ENCODE data around the gene FOXRED2. TPM values are rescaled to one million over a fixed set of nuclear protein-coding genes. Genes with fewer than 3 reads are reported as not detected.
A peak's percentile ranks its signal among the peaks of the same experiment; 100 is the strongest.

The FOXRED2 gene
- total and polyA plus RNA-seq, 2 of the 8 experiments (the other 6 are each of a cell fraction or from before 2014, with no cell fraction given), result 11.5 to 27.8 TPM

DNA sequence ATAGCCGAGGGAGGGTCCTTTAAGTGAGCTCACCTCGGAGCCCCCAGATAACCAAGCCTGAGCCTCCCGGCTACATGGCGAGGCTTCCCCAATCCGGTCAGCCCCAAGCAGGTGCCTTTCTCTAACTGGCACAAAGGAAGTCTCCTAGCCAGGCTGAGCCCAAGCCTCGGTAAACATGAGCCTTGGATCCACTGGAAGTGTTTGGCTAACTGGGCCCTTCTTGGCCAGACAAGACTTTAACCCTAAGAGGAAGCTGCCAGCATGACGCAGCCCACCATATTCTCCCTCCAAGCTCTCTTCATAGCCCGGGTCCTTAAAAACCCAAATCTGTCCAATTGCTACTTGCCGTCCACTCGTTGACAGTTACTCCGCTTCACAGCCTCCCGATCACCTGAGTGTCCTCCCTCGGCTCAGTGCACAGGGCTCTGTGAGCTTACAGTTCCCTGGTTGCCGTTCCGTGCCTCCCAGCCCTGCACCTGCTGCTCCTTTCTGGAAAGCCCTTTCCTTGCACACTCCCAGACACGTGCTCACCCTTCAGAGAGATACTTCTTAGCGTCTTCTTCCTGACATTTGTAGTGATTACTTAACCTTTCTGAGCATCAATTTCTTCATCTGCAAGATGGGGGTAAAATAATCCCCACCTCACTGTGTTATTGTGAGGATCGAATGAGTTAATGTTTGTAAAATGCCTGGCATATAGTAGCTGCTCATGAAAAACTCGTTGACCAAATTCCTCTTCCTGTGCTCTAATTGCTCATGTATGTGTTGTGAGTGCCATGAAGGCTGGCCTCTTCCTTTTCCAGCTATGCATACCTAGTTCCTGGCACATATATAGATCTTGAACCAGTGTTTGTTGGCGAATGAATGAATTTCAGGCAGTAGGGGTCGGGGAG is 51.0 kb downstream of the FOXRED2 start:
- peak overlapping the region; percentile 94 for H4K8ac ChIP-seq (ENCODE audit: extremely low read depth, insufficient read depth, low read length)
- no peak overlapping the region for H2BK120ac ChIP-seq (replicated peaks; ENCODE audit: low read depth, low read length)
- H3K9ac ChIP-seq (replicated peaks in 1 of 4; ENCODE audit: extremely low read depth in 1 of 4, low read depth in 3 of 4, low read length in 3 of 4), result peak overlapping the region in 3 of 4 experiments; percentile 26 to 60 (median 40); a peak in 5 of 7 replicates
- H3K4me3 ChIP-seq (ENCODE audit: extremely low read depth in 1 of 4, insufficient read depth in 2 of 4, low read depth in 3 of 4, low read length in 4 of 4), result peak overlapping the region; percentile 6 to 67 (median 46); a peak in 6 of 8 replicates
- 79% methylated on average over 21 of the region's 21 CpGs; no CpG with 5 or more reads in 1 of the 2 experiments for WGBS, 2 experiments (ENCODE audit: extremely low coverage in 1 of 2, insufficient coverage in 1 of 2, insufficient read length in 1 of 2, insufficient replicate concordance in 2 of 2, low coverage in 1 of 2, low lambda C conversion rate in 2 of 2, missing lambda C conversion rate in 1 of 2)
- peaks cover 2% of the 10 kb centered on the region; the same call in 1 of the 2 replicates for H3K23me2 ChIP-seq (ENCODE audit: low read depth, low read length)
- TF ChIP-seq TAF7 (optimal IDR thresholded peaks at IDR 0.05; ENCODE audit: borderline replicate concordance, low read depth, low read length) (peak; percentile 21), POLR2AphosphoS5 (IDR thresholded peaks at IDR 0.05; ENCODE audit: low read depth, low read length) (0 out of 2 replicates have a peak, but pooled peaks have one; percentile 32), POLR2A (IDR thresholded peaks at IDR 0.05; ENCODE audit: control extremely low read depth in 1 of 2, low read depth in 2 of 2, low read length in 2 of 2) (no peak)
- H3K36me3 ChIP-seq (ENCODE audit: control insufficient read depth in 2 of 4, insufficient read depth in 4 of 4, low read length in 3 of 4), result no peaks in the 10 kb centered on the region; a peak in 1 of 8 replicates
- H4K20me1 ChIP-seq (replicated peaks in 1 of 2; ENCODE audit: control insufficient read depth in 1 of 2, insufficient read depth in 2 of 2, low read length in 2 of 2), result no peaks in the 10 kb centered on the region
- ChIA-PET CTCF (ENCODE audit: partially characterized antibody) (interaction anchor here (0.6 to 1.8 kb wide), 15 partner anchors 10 to 154 kb away, joined by 3 to 7 read pairs (median 3); no protein-coding TSS in a partner anchor), POLR2A (ENCODE audit: partially characterized antibody) (interaction anchor here (0.9 to 6.6 kb wide), 17 partner anchors 8 to 175 kb away, joined by 3 to 32 read pairs (median 6); partner anchors contain the start of genes MYH9 and TXN2)
- peaks cover 7 to 27% (median 12%) of the 10 kb centered on the region in 4 experiments for H3K4me1 ChIP-seq (replicated peaks in 1 of 4; ENCODE audit: control insufficient read depth in 3 of 4, insufficient read depth in 4 of 4, low read length in 3 of 4)
- peak overlapping the region; percentile 87; the same call in 1 of the 2 replicates for H3K18ac ChIP-seq (ENCODE audit: extremely low read depth, low read length)
- peak overlapping the region; percentile 19 for H3K56ac ChIP-seq (replicated peaks; ENCODE audit: insufficient read length, low read depth, low read length)
- no peaks in the 10 kb centered on the region for H3K79me2 ChIP-seq (ENCODE audit: control insufficient read depth in 1 of 2, insufficient read depth in 2 of 2, low read length in 2 of 2)
- no peak overlapping the region for H3K14ac ChIP-seq (ENCODE audit: insufficient read length)
- H2BK15ac ChIP-seq (ENCODE audit: low read length), result 0 out of 2 replicates have a peak overlapping the region, but pooled peaks have one; percentile 72
- peak overlapping the region; percentile 68 for H4K91ac ChIP-seq (replicated peaks; ENCODE audit: insufficient read length, low read length)
- H2BK12ac ChIP-seq (ENCODE audit: low read depth, low read length), result peak overlapping the region; percentile 94; the same call in 1 of the 2 replicates
- peak overlapping the region; percentile 43; the same call in 1 of the 2 replicates for H2BK20ac ChIP-seq (ENCODE audit: low read length)
- H3K27me3 ChIP-seq (replicated peaks in 1 of 4; ENCODE audit: control insufficient read depth in 3 of 4, extremely low read depth in 1 of 4, insufficient read depth in 3 of 4, low read length in 3 of 4), result no peaks in the 10 kb centered on the region
- peak overlapping the region; percentile 84; the same call in 1 of the 2 replicates for H3K27ac ChIP-seq (ENCODE audit: low read depth, low read length)
- peak overlapping the region; percentile 69; the same call in 1 of the 2 replicates for H2BK5ac ChIP-seq (ENCODE audit: low read depth, low read length)
- DNase-seq (ENCODE audit: low read depth in 1 of 2, low spot score in 2 of 2) (no peak), FAIRE-seq (no peak)
- no peaks in the 10 kb centered on the region for H3K9me3 ChIP-seq (ENCODE audit: insufficient read depth in 2 of 2, low read depth in 1 of 2, low read length in 1 of 2)
- no peaks in the 10 kb centered on the region for H3K79me1 ChIP-seq (ENCODE audit: low read depth, low read length)
- H3K4me2 ChIP-seq (ENCODE audit: insufficient read depth in 1 of 2, low read depth in 2 of 2, low read length in 2 of 2), result peak overlapping the region; percentile 57 to 76
- H3K23ac ChIP-seq (ENCODE audit: insufficient read length), result no peak overlapping the region
- no peak overlapping the region for H2AFZ ChIP-seq (ENCODE audit: low read length)
- peak overlapping the region; percentile 86 for H4K5ac ChIP-seq (ENCODE audit: insufficient read length, low read depth, low read length)
- H2AK5ac ChIP-seq (ENCODE audit: low read depth, low read length), result peak overlapping the region; percentile 29; the same call in 1 of the 2 replicates
- no peak overlapping the region for H3K4ac ChIP-seq (replicated peaks; ENCODE audit: insufficient read length, low read depth, low read length)
